ENCODE measurements around the gene RAPGEF6. TPM values are rescaled to one million over a fixed set of nuclear protein-coding genes. Genes with fewer than 3 reads are reported as not detected.

The RAPGEF6 gene
- total and polyA plus RNA-seq, 2 of the 4 experiments (the other 2 are of a cell fraction): 5.8 to 18.8 TPM

DNA sequence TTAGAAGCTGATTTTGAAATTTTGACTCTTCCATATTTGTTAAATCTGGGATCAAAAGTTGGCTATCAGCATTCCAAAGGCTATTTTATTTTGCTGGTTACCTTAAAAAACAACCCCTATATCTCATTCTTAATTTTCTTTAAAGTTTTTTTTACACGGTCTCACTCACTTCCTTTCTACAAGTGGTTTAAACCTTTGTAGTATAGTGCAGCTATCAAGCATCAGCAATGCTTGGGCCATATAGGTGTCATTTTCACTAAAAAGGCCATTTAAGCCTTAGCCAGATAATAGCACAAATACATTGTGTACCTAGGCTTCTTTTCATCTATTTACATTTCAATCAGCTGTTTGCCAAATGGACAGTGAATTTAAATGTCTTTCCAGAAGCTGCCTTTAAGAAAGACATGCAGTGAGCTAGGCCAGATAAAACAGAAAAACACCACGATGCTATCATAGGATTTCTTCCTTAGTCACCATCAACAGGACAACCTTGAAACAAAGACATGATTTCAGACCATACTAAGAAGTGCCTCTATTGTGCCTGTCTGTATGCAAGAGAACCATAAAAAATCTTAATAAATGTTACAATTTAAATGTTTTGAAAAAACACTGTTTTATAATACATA, 104.2 kb downstream of the RAPGEF6 start:
- H3K4me1 ChIP-seq (ENCODE audit: control insufficient read depth, insufficient read depth, low read length): peaks cover 4% of the 10 kb centered on the region
- H3K23ac ChIP-seq (ENCODE audit: low read depth, low read length): no peak overlapping the region
- peaks cover 3% of the 10 kb centered on the region; the same call in 1 of the 2 replicates for H4K20me1 ChIP-seq (ENCODE audit: insufficient read depth, low read length)
- H3K4me2 ChIP-seq (ENCODE audit: low read depth, low read length): no peak overlapping the region; the same call in 1 of the 2 replicates
- no peak overlapping the region for H2AK9ac ChIP-seq (replicated peaks; ENCODE audit: low read depth, low read length, poor library complexity)
- intact Hi-C loops (cut with micrococcal nuclease): no loop called here
- H2BK15ac ChIP-seq (ENCODE audit: low read depth, low read length): no peak overlapping the region
- WGBS, 2 experiments (ENCODE audit: extremely low coverage in 2 of 2, insufficient read length in 1 of 2): 100% methylated on average over 1 of the region's 2 CpGs; no CpG with 5 or more reads in 1 of the 2 experiments
- CTCF ChIA-PET: interaction anchor here (0.5 to 1.3 kb wide), 3 partner anchors 11 to 1381 kb away, joined by 3 read pairs; no protein-coding TSS in a partner anchor
- peaks cover 12 to 42% of the 10 kb centered on the region in 2 experiments for H3K79me1 ChIP-seq (ENCODE audit: low read depth in 1 of 2, low read length in 2 of 2)
- DNase-seq (peak; percentile 25), ATAC-seq (ENCODE audit: low read depth) (no peak)
- H3K9me3 ChIP-seq (ENCODE audit: control insufficient read depth, insufficient read depth, low read length): no peaks in the 10 kb centered on the region
- H2AFZ ChIP-seq (replicated peaks; ENCODE audit: low read length, poor library complexity): no peak overlapping the region
- POLR2A ChIA-PET (ENCODE audit: unreplicated experiment): interaction anchor here (1.1 kb wide), 1 partner anchor 25 kb away, joined by 5 read pairs; no protein-coding TSS in a partner anchor
- no peak overlapping the region for H4K5ac ChIP-seq (ENCODE audit: low read depth, low read length)
- no peak overlapping the region for H3K4ac ChIP-seq (ENCODE audit: low read depth, low read length)
- no peak overlapping the region for H2AK5ac ChIP-seq (ENCODE audit: low read depth, low read length)
- no peak overlapping the region for H3K4me3 ChIP-seq (ENCODE audit: insufficient read depth, low read depth, low read length)
- dilution Hi-C loops (cut with HindIII; ENCODE audit: low sequenced_read_pairs, unreplicated experiment): no loop called here
- no peak overlapping the region for H2BK20ac ChIP-seq (ENCODE audit: low read depth, low read length)
- H2BK5ac ChIP-seq (ENCODE audit: low read depth, low read length, poor library complexity, severe bottlenecking): no peak overlapping the region
- no peak overlapping the region for H3K18ac ChIP-seq (ENCODE audit: low read depth, low read length)
- H4K8ac ChIP-seq (ENCODE audit: low read depth in 2 of 2, low read length in 2 of 2): no peak overlapping the region
- H3K14ac ChIP-seq (replicated peaks; ENCODE audit: low read depth, low read length): no peak overlapping the region
- no peak overlapping the region for H3K56ac ChIP-seq (ENCODE audit: extremely low read depth, insufficient read depth, low read length)
- H3K27me3 ChIP-seq (ENCODE audit: control insufficient read depth, insufficient read depth, low read length): no peaks in the 10 kb centered on the region
- TF ChIP-seq BHLHE40 (IDR thresholded peaks at IDR 0.05; ENCODE audit: low read depth, low read length) (no peak), RAD21 (IDR thresholded peaks at IDR 0.05; ENCODE audit: low read length) (no peak), SMC3 (IDR thresholded peaks at IDR 0.05; ENCODE audit: low read depth, low read length) (no peak), POLR2A (IDR thresholded peaks at IDR 0.05; ENCODE audit: low read depth, low read length) (no peak), CHD1 (IDR thresholded peaks at IDR 0.05; ENCODE audit: low read depth, low read length) (no peak), RCOR1 (IDR thresholded peaks at IDR 0.05; ENCODE audit: insufficient replicate concordance, low read length) (no peak)
- TF ChIP-seq, protein P1, sequence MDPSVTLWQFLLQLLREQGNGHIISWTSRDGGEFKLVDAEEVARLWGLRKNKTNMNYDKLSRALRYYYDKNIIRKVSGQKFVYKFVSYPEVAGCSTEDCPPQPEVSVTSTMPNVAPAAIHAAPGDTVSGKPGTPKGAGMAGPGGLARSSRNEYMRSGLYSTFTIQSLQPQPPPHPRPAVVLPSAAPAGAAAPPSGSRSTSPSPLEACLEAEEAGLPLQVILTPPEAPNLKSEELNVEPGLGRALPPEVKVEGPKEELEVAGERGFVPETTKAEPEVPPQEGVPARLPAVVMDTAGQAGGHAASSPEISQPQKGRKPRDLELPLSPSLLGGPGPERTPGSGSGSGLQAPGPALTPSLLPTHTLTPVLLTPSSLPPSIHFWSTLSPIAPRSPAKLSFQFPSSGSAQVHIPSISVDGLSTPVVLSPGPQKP (IDR thresholded peaks at IDR 0.05; ENCODE audit: borderline replicate concordance, low read depth, low read length): no peak
- no peak overlapping the region for H3K9ac ChIP-seq (ENCODE audit: low read depth, low read length)
- no peaks in the 10 kb centered on the region for H3K36me3 ChIP-seq (ENCODE audit: control insufficient read depth, insufficient read depth, low read length)
- H3K9me1 ChIP-seq (ENCODE audit: insufficient read depth, low read length): peaks cover 4% of the 10 kb centered on the region; the same call in 1 of the 2 replicates
- in situ Hi-C loops (cut with MboI; ENCODE audit: low sequenced_read_pairs): no loop called here
- no TSS peak for BruUV-seq (replicated peaks)
- H3K27ac ChIP-seq (ENCODE audit: insufficient read depth, low read length): no peak overlapping the region
- H4K91ac ChIP-seq (ENCODE audit: insufficient read depth, low read depth, low read length): no peak overlapping the region
- H2BK120ac ChIP-seq (ENCODE audit: low read depth, low read length): no peak overlapping the region

Data from IMR-90 (cell line).